RPMI7951 (cell line): ENCODE results near the gene C3orf20. TPM values are rescaled to one million over a fixed set of nuclear protein-coding genes. Genes with fewer than 3 reads are reported as not detected.

Source experiments
- DNase-seq: peaks from one replicate; pipeline ENCODE4 v3.0.0-alpha.2; 2012; ENCODE audit warnings: low read depth
- total RNA-seq: library from RNA; depleted of rRNA; stranded (reverse); fragments of >200 nt; shearing (Covaris generic); gene quantifications from 2 replicates; pipeline ENCODE4 v1.2.3, GENCODE V29; 2014; rRNA removed

The C3orf20 gene
- not detected in 2 replicates for total RNA-seq

DNA sequence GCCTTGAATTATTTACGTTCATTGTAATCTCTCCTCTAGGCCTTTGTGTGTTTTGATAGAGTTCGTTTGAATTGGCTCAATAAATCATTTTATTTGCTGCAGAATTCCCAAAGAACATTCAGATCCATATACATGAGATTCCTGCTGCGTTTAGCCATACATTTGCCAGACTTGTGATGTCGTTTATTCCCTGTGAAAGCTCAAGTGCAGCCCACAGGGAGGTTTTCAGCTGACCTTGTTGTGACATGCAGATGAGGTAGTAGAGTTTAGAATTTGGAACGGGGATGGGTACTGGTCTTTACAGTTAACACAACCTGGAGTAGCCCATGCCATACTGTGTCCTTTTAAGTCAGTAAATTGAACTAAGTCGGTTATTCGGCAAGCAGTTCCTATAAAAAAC lies at the start of gene C3orf20:
Gene C3orf20, plus strand, starts transcription at position 301 of the 400 bp plus-strand sequence. CDS start 7,573 bp downstream, outside the sequence.
- DNase-seq: no peak

DNA sequence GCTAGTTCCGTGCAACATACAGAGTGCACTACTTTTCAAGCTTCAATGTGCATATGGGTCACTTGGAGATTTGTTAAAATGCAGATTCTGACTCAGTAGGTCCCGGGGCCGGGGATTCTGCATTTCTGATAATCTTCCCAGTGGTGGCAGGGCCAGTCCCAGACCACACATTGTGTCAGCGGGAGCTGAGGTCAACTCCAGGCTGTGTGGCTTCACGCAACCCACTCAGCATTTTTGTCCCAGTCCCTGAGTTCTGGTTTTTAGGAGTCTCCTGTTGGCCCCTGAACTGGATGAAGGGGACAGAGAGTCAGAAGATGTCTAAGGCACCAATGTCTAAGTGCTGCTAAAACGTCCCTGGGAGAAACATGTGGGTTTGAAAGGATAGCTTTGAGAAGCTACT lies 49.5 kb upstream of the C3orf20 start:
- no peak for DNase-seq

DNA sequence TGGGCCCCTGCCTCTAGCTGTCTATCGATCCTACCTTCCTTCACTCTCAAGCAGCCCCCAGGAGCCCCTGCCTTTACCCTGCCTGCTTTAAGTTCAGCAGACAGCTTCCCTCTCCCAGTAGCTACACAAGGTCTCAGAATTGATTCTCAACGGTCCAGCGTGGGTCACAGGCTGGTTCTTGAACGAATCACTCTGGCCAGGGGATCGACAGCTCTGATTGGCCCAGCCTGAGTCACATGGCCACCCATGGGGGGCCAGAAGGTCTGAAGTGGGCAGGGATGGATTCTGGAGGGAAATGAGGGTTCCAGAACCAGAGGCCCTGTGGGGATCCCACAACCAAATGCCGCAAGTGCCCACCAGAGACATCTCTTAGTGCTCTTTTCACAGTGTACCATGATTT lies 47.1 kb upstream of the C3orf20 start:
- no peak for DNase-seq

DNA sequence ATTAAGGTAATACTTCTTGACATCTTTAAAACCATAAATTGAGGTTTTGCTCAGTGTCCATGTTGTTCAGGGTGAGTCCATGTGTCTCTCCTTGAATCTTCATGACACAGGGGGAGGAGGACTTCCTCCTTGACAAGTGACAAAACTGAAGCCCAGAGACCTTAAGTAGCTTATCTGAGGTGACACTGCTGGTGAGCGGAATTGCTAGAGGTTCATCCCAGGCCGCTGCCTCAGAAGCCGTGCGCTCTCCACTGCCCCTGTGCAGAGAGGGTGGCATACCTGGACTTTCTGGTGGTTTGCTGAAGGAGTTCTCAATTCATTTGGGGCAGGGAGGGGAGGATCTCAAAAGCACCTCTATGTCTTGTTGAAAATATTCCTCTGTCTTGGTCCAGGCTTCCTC lies 46.5 kb upstream of the C3orf20 start:
- no peak for DNase-seq

DNA sequence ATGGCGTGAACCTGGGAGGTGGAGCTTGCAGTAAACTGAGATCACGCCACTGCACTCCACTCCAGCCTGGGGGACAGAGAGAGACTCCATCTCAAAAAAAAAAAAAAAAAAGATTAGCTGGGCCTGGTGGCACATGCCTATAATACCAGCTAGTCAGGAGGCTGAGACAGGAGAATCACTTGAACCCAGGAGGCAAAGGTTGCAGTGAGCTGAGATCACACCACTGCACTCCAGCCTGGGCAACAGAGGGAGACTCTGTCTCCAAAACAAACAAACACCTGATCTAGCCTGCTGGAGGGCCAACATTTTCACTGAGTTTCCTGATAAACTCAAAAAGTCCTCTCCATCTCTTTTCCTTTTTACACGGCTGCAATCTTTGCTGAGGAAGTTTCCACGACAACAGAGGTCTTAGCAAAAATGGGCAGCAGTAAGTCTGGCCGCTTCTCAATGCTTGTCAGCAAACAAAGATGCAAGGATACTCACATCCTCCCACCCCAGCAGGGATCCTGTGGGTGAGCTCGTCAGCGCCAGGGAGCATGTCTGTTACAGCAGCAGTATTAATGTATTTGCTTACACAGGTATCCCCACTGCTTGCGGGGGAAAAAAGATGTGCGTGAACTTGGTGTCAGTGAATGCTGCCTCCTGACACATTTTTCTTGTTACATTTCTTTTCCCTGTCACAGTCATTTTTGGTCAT lies 44.4 kb upstream of the C3orf20 start:
- DNase-seq: no peak

DNA sequence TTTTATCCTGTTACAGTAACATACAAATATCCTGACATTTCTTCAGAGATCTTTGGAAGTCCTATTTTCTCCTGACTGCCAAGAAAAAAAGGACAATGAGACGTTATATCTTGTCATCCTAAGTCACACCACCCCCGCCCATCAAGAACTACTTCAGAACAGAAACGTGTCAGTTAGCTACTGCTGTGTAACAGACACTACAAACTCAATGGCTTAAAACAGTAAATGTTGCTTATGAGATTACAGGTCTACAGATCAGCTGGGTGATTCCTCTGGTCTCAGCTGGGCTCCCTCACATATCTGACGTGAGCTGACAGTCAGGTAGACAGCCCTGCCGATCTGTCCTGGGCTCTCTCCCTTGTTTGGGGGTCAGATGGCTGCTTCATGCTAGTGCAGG lies 43.8 kb upstream of the C3orf20 start:
- DNase-seq: no peak

DNA sequence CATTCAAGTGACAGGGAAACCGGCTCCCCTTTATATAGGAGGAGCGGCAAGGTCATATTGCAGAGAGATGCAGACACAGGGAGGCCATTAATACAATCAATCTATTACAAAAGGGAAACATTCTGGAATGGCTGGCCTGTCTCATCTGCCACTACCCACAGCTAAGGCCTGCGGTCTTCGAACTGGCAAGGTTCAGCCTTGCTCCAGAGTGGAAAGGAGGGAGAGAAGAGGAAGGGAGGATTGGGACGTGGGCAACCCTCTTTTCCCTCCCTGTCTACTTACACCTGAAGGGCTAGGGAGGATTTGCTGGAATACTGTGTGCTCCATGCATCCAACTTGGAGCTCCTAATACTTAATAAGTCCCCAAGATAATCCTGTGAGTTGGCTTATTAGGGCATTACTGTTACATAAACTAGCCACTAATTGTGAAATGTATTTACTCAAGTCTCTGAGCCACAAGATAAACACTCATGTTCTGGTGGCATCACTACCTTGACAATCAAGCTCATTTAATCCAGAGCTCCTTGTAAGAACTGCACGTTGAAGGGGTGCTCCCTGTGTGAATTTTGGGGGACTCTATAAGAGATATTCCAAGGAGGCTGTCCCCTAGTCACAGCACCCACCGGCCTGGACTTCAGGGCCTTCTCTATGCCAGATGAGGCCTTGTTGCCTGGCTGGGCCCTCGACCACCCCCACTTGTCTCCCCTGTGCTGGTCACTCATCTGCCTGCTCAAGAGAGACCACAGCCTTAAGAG lies 43.1 kb upstream of the C3orf20 start:
- DNase-seq: no peak

DNA sequence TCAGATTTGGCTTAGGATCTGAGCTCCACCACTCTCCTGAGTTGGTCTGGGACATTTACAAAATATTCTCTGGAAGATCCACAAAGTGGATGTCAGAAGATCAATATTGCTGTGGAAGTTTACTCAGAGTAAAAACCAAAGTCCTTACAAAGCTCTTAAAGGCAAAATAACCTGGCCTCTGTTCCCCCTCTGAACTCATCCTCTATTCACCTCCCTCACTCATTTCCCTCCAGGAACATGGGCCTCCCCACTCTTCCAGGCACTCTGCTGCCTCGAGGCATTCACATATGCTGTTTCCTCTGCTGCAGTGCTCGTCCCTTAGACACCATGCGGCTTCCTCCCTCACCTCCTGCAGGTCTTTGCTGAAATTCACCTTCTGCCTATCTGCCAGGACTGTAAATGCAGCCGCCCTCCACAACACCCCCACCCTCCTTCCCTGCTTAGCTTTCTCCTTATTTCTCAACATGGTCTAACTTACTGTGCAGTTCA lies 42.5 kb upstream of the C3orf20 start:
- no peak for DNase-seq

DNA sequence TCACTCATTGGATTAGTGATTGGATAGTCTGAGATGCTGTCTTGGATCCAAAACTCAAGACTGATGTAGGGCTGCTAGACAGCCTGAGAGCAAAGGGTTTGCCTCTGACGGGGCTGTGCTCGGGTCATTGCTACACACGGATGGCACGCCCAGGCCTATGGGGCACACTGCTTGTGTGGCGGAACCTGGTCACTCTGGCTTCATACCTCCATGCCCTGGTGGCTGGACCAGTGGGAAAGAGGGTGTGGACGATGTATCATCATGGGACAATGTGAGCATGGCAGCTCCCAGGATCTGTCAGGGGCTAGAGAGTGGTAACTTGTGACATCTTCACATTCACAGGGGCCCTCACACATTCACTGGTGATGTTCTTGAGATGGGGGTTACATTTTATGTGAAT lies 41.5 kb upstream of the C3orf20 start:
- no peak for DNase-seq

DNA sequence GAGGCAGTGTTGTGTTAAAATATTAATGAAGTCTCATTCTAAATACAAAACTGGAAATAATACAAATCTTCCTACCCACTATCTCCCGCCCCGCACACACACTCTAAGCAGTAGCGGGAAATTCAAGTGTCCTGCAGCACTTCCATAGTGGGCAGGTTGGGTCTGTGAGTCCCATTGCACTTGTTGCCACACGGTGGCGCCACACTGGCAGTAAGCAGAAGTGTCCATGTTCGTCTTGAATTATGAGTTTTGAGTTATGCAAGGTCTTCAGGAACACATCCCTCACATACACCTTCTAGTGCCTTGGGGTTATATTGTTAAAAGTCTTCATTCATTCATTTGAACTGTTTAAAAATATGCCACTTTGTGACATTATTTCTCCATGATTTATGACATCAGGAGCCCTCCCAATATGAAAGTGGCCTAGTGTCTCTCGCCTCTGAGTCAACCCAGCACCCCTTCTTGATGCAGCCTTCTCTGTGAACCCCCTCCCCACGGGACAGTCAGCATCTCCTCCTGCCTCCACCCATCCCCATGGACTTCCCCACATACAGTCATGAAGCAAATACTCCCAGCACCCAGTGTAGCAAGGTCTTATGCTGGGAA lies 41.0 kb upstream of the C3orf20 start:
- peak; percentile 57 for DNase-seq

DNA sequence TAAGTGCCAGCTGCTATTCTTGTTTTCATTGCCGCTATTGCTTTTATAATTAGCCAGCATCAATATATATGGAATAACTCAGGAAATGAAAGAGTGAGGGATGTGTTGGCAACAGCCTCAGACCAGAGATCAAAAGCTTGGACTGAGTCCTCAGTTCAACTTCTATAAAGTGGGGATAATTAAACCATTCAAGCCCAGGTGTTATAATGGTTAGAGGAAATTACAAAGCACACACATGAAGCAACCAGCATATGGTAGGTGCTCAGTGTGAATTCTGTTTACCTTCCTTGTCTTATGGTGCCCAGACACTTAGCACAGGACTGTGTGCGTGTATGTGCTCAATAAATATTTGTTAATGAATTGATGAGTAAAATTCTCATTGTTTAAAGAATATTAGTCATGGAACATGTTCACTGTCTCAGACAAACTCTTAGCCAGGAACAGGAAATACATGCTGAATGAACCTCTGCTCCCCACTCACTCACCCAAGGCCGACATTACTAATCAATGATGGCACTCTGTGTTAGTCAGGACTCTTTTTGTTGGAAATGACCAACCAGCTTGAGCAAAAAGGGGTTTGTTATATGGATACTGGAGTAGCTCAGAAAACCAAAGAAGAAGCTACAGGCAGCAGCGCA lies 40.1 kb upstream of the C3orf20 start:
- no peak for DNase-seq

DNA sequence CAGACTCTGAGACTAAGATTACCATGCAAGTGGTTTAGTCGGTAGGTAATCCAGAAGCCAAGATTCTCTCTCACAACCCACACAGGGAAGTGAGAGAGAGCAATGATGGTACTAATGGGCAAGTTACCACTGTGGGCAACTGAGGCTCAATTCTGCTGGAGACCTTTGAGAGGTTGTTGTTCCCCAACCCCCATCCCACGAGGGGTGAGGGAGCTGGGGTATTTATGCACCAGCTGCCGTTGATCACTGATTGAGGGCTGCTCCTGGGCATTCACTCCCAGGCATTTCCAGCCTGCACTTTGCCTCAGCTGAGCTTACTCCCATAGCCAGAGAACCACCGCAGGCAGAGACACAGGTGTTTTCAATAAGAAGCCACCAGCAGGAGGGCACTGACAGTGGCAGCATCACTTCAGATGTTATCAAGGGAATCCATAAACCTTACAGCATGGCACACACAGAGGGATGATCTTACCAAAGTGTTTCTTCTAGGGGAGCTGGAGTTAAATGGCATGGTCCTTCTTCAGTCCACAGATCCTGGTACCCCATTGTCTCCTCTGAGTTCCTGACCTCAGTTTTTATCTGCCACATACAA lies 38.3 kb upstream of the C3orf20 start:
- DNase-seq: no peak

DNA sequence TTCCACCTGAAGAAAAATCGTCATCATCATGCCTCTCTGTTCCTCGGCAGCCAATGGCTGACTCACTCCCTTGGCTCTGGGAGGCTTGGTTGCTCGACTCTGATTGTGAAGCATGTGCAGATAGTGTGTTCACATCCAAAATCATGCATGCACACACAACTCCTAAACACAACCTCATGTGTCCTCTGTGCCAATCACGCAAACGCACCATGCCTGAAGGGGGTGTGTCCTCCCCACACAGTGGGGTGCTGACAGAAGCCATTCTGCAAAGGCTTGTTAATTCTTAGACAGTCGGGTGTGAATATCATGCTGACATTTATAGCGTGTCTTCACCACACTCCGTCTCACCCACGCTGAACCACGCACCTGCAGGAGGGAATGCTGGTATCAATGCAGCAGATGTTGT lies 34.8 kb upstream of the C3orf20 start:
- peak; percentile 15 for DNase-seq

DNA sequence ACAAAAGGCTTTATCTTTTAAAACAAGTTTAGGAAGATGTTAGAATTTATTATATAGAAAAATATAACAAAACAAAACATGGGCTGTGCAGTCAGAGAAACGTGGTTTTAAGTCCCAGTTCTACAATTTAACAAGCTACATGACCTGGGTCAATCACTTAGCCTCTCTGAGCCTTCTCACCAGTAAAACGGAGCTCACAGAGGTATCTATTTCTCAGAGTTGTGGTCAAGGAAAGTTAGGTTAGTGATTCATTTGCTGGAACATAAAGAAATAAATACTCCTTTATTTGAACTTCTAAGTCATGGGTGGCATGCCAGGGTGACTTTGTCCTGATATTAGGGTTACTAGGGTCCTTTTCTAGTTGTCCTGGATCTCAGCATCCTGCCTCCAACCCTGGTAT lies 34.2 kb upstream of the C3orf20 start:
- no peak for DNase-seq

DNA sequence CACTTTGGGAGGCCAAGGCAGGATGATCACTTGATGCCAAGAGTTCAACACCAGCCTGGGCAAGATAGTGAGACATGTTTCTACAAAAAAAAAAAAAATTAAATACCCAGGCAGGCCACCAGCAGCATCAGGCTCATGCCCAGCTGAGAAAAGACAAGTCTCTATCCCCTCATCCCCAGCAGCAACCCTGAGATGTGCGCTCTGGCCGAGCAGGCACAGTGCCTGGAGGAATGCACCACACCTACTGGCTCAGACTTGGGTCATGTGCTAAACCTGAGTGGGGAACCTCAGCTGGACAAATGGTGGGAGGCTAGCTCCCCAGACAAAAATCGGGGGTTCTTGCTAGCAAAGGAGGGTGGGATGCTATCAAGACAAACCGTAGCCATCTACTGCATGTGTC lies 33.6 kb upstream of the C3orf20 start:
- no peak for DNase-seq

DNA sequence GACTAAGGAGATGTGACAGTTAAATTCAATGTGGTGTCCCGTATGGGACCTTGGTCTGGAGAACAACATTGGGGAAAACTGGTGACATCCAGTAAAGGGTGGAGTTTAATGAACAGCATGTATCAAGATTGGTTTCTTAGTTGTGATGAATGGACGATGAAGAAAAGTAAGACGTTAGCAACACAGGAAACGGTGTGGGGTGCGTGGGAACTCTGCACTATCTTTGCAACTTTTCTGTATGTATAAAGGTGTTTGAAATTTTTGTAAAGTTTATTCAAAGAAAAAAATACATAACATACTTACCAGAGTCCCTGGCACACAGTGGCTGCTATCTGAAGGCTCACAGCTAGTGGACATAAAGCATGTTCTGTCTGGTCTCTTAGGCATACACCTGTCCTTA lies 29.5 kb upstream of the C3orf20 start:
- no peak for DNase-seq

DNA sequence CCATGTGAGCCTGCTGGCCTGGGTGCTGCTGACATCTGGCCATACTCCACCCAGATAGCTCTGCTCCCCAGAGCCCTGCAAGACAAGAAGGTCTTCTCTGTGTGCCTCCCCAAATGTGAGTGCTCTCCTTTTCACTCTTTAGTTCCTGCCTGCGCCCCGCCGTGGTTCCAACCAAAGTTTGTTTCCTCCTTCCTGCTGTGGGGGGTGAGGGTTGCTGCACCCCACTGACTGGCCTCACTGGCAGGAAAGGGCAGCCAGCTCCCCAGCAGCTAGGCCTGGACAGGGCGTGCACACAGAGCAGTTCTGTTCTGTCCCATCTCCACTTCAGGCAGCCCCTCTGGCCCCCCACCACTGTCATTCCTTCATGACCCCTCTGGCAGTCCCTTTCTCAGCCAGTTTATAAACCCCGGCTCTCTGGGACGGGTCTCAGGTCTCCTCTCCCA lies 28.8 kb upstream of the C3orf20 start:
- no peak for DNase-seq

DNA sequence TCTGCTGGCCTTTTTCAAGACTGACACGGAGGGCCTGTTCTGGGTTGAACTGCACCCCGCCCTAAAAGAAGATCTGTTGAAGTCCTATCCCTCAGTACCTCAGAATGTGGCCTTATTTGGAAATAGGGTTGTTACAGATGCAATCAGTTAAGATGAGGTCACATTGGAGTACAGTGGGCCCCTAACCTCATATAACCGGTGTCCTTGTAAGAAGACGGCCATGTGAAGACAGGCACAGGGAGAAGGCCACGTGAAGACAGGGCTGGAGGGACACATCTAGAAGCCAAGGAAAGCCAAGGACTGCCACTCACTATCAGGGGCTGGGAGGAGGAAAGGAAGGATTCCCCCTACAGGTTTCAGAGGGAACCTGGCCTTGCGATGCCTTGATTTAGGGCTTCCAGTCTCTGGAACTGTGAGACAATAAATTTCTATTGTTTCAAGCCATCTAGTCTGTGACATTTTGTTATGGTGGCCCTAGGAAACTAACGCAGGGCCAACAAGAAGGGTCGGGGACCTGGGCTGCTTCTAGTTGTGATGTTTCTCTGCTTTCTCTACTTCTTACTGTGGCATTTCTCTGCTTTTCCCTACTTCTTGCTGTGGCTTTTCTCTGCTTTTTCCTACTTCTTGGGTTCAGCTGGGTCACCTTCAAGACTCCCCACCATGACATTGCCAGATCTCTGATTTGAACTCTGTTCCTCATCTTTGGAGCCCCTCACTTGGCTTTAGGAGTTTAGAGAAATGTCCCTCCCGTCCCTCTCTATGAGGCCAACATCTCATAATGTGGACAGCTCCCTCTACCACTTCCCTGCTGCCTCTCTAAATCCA lies 28.1 kb upstream of the C3orf20 start:
- no peak for DNase-seq

DNA sequence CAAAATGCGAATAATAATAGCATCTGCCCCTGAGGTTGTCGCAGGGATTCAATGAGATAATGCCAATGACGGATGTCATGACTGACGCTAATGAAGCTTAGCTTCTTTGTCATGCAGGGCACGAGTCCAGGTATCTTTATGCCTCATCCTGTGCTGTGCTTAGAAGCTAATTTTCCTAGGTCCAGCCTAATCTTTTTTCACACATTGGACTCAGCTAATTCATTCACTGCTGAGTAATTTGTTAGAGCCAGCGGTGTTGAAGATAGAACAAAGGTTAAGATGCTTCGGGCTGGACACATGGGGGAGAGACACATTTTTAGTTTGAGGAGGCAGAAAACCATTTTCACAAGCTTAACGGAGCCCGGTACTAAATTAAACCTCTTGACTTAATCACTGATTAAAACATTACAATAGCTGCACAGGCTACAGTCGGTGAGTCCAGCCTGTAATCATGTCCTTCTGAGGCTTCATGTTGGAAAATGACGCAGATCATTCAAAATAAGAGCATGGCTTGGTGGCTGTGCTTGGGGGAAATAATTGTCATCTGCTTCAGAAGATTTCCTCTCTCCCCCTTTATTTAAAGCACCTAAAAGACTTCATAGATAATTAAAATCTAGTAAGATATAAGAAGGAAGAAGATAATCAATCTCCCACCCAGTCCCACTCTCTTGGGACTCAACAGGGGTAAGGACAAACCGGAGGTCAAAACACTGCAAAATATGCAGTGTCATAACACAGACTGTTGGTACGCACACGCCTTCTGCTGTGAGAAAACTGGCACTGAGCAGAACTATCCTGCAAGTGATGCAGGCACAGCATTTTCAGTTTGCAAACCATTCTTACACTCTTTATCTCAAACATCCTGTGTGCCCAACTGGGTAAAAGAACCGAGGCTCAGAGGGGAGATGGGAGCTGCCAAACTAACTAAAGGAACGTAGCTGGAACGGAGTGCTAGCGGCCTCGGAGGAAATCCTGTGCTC lies 26.7 kb upstream of the C3orf20 start:
- no peak for DNase-seq

DNA sequence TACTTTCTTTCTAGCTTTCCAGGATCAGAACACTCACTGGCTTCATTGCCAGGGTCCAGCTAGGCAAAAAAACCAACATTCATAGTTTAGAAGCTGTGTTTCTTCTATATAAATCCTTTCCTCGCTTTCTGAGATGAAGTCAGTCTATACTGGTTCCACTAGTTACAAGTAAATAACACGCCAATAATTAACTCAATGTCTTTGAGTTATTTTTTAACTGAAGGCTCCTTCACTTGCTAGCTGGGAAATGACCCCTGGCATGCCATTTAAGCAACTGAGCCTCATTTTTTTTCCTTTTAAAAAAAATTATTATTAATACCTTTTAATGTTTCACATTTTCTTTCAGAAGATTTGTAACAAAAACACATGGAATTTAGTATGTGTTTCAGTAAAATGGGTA lies 25.5 kb upstream of the C3orf20 start:
- no peak for DNase-seq
